Stimulated activated CD4-positive, alpha-beta T cell treated with anti-CD3 and anti-CD28 coated beads, Interleukin-12 subunit alpha, Interleukin-12 subunit beta, amount 100 ng/mL, for 24 hours (primary cell): ENCODE results near the gene HMX2.

ENCODE experiments used
- DNase-seq, 2 experiments: peaks; one replicate each; pipeline ENCODE4 v3.0.0-alpha.2; 2020; ENCODE audit warnings: low read depth in 2 of 2

HMX2 gene

GRCh38 chr10:123191886-123192285, 44.0 kb downstream of the HMX2 start:
- no peak for DNase-seq

DNA sequence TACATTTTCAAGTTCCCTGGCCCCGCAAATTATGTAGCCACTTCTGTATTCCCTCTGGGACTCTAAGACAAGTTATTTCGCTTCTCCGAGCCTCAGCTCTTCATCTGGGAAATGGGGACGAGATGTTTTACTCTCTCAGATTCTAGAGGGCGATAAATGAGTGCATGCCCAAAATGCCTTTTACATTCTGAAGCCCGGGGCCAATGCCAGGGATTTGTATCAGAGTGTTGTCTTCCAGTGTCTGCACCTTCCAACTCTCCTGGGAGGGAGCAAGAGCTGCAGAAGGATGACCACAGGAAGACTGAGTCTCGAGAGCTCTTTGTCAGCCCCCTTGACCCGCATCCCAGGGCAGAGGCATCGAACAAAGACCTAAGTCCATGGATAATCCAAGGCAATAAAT, 46.1 kb downstream of the HMX2 start:
- no peak for DNase-seq
